ENCODE data around the gene SLC19A1.

SLC19A1 gene

GRCh38 chr21:45448810-45449657 lies 93.2 kb downstream of the SLC19A1 start:
- in situ Hi-C loops (cut with HindIII; ENCODE audit: low sequenced_read_pairs), result no loop called here

GRCh38 chr21:45448283-45448809 lies 93.9 kb downstream of the SLC19A1 start:
- in situ Hi-C loops (cut with HindIII; ENCODE audit: low sequenced_read_pairs), result no loop called here
